Measurements from ENCODE around the gene CFC1B.
"Not testable (repeated sequence)": the region's sequence is repeated elsewhere in the genome, so short reads cannot be mapped to it uniquely, and the experiment has no call there.

The CFC1B gene

GRCh38 chr2:130520992-130521391, at the start of gene CFC1B:
Gene CFC1B, plus strand, starts transcription at chr2:130521222. Its CDS starts 263 bp downstream, at chr2:130521485.
- not testable (repeated sequence) for DNase-seq

- DNase-seq: not testable (repeated sequence)
These were observed 29.9 kb upstream of the CFC1B start for GRCh38 chr2:130491073-130491472.

DNA sequence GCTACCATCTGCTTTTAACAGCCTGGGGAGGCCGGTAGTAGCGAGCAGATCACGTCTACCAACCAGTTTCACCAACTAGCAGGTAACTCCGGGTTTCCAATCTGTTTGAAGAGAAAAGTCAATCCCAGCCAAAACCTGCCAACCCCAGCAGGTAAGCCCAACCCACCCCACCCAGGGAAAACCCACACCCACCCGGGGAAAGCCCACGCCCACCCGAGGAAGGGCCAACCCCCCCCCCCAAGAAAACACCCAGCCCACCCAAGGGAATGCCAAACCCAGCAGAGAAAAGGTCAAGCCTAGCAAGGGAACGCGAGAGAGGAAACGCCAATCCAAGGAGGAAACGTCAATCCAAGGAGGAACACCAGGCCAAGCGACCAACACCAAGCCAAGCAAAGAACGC, 11.8 kb upstream of the CFC1B start, which contains the start of gene POTEI:
POTEI (minus strand) TSS at position 101 of the 400 bp plus-strand sequence; CDS start at position 8, 93 bp downstream.
- DNase-seq: not testable (repeated sequence)

DNA sequence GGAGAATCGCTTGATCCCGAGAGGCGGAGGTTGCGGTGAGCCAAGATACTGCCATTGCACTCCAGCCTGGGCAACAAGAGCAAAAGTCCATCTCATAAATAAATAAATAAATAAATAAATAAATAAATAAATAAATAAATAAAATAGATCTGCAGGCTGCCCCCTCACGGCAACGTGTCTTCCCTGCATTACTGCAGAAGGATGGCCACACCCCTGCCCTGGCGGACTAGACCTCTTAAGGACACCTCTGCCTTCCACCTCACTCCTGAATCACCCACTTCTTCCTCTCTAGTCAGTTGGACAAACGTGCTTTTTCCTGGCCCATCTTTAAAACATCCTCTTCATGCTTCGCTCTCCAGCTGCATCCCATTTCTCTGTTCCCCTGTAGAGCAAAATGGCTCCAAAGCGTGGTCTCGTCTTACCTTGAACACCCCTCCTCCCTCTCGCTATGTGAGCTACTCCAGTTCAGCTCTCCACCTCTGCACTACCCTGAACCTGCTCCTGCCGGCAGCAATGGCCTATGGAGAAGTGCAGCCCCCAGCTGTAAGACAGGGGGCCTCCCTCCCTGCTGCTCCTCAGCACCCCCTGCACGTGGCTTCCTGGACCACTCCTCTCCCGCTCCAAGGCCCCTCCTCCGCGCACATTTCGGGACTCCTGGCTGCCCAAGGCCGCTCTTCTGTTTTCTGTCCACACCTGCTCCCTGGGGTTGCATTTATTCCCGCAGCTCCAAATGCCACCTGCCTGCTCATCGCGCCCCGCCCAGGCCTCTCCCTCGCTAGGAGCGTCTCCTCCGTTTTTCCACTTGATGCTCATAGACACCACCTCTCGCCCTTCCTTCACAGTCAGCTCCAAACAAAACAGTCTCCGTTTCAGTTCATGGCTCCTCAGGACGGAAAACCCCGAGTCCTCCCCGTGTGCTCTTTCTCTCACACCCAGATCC, 9.9 kb upstream of the CFC1B start:
- not testable (repeated sequence) for DNase-seq

- not testable (repeated sequence) for DNase-seq
These were observed 9.1 kb upstream of the CFC1B start for GRCh38 chr2:130511747-130512451.

DNA sequence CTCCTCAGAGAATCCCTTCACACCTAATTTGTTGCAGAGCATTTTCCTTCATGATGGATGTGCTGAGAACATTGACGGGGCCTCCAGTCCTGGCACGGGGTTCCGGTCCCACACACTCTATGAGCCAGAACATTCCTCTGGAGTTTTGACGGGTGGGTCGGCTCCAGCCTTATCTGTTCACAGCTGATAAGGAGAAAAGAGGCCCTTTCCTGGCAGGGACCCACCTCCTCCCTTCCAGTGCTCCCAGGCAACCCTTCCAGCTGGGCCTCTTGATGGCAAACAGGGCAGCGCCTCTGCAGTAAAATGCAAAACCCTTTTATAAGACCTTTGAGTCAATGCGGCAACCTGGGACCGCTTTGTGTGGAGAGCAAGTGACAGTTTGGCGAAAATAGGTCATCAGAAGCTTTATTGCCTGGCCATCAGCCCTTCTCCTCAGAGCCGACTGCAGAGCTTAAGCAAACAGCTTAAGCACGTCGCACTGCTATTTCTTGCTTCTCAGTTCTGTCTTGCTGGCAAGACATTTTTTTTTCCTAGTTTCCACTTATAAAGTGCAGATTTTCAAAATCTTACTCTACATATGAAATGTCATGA, 2.4 kb upstream of the CFC1B start:
- not testable (repeated sequence) for DNase-seq

DNA sequence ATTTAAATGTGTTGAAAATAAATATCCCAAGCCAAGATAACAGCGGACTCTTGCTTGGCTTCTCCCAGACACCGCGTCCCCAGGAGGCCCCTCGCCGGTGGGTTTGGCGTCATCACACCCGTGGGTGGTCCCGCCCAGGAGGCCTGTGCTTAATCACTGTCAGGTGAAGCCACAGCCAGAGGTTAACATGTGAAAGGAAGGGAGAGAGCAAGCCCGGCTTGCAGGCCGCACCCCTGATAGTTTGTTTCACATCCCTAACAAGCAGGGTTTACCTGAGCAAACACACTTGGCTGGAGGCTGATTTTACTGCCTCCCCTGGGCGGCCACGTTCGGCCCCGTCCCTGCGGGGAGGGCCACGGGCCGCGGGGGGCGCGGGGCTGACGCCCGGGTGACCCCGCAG, 1.4 kb downstream of the CFC1B start:
- DNase-seq: not testable (repeated sequence)

DNA sequence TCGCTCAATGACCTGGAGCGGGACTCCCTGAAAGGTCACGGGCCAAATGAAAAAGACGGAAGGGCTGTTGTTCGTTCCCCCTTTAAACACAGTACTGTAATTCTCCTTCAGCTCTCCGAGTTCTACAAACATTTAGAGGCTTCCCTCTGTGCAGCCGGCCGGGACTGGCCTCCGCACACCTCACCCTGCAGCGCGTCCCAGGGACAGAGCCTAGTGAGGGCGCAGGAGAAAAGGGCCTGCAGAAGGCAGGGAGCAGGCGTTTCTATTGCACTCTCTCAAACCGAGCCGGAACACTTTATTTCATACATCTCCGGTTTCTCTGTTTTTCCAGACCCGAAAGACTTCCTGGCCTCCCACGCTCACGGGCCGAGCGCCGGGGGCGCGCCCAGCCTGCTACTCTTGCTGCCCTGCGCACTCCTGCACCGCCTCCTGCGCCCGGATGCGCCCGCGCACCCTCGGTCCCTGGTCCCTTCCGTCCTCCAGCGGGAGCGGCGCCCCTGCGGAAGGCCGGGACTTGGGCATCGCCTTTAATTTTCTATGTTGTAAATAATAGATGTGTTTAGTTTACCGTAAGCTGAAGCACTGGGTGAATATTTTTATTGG, 6.4 kb downstream of the CFC1B start:
- DNase-seq: not testable (repeated sequence)

DNA sequence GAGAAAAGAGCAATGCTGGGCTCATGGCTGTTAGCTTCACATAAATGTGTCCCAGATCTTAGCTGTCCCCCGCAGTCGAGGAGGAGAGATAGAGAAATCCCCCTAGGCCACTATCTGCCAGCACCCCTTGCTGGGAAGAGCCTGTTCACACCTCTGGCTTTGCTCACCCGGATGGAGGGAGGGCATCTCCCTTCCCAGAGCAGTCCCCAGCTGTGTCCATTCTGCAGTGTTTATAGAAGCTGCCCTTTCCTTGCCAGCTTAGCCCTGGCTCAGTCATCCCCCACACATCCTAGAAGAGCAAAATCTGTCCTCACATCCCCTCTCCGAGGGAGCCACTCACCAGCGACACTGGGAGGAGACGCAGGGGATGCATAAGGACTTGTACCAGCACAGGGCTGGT, 8.5 kb downstream of the CFC1B start:
- not testable (repeated sequence) for DNase-seq

- not testable (repeated sequence) for DNase-seq
These were observed 9.2 kb downstream of the CFC1B start for GRCh38 chr2:130530212-130530611.

GRCh38 chr2:130531225-130531624, 10.2 kb downstream of the CFC1B start:
- DNase-seq: not testable (repeated sequence)

DNA sequence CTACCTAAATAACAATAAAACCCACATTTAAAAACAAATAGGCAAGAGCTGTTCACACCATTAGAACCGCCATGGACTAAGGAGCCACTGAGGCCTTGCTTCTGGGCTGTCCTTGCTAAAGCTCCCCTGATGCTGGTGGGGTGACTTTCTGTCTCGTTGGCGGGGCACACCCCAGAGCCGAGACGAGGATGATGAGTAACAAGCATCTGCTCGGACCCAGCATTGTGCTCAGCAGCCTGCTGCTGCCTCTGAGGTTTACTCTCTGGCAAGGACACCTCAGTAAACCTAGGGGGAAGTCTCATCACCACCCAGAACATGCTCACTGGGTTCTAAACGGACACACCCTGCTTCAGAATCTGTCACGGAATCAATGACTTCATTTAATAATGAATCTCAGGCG, 10.7 kb downstream of the CFC1B start:
- not testable (repeated sequence) for DNase-seq

- not testable (repeated sequence) for DNase-seq
These were observed 15.6 kb downstream of the CFC1B start for GRCh38 chr2:130536654-130537053.

GRCh38 chr2:130538271-130538670, 17.2 kb downstream of the CFC1B start:
- DNase-seq: not testable (repeated sequence)

GRCh38 chr2:130542789-130543188, 21.8 kb downstream of the CFC1B start:
- DNase-seq: not testable (repeated sequence)

DNA sequence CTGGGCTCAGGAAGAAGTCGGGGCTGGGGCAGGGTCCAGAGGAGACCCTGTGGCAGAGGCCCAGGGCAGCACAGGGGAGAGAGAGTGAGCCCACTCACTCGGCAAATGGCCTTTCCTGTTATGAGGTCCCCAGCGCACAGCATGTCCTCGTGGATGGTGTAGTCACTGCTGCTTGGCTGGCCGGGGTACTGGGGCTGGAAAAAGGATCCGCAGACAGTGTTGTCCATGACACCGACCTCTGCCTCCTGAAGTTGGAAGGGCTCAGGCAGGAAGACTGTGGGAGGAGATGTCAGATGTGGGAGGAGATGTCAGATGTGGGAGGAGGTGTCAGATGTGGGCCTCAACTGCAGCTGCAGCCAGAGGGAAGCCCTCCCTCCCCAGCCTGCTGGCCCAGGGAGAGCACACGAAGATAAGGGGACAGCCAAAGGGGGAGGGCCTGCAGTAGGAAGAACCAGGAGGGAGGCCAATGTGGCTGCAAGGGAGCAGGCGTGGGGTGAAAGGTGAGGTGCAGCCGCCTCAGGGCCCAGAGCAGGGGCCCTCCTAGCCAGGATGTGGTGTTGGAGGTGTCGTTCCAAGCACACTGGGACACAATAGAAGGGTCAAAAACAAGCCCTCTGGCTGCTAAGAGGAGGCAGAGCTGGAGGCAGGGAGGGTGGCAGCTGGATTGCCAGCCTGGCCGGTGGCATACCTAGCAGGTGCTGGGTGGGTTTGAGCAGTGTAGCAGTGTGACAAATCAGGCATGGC, 22.9 kb downstream of the CFC1B start:
- DNase-seq: not testable (repeated sequence)

DNA sequence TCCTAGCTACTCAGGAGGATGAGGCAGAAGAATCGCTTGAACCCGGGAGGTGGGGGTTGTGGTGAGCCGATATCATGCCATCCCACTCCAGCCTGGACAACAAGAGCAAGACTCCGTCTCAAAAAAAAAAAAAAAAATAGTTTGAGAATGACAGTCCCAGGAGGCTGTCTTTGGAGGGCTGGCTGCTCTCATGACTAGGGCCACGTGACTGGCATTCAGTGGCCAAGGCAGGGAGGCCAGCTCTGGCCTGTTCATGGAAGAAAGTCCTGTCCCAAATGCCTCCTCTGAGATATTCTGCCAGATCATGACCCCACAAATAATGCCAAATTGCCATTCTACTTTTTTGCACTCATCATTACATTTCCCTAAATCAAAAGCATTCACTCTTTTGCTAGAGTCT, 24.0 kb downstream of the CFC1B start:
- DNase-seq: not testable (repeated sequence)

DNA sequence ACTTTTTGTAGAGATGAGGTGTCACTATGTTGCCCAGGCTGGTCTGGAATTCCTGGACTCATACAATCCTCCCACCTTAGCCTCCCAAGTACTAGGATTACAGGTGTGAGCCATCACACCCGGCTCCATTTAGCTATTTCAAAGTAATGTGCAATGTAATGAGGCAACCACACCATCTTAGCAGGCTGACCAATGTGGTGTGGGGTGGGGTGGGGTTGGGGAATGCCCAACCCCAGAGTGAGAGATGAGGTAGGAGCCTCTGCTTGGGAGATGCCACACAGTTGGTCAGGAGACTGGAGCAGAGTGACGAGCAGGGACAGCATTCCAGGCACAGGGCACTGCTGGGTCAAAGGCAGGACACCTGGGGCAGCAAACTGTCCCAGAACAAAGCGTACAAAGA, 27.4 kb downstream of the CFC1B start:
- not testable (repeated sequence) for DNase-seq

DNA sequence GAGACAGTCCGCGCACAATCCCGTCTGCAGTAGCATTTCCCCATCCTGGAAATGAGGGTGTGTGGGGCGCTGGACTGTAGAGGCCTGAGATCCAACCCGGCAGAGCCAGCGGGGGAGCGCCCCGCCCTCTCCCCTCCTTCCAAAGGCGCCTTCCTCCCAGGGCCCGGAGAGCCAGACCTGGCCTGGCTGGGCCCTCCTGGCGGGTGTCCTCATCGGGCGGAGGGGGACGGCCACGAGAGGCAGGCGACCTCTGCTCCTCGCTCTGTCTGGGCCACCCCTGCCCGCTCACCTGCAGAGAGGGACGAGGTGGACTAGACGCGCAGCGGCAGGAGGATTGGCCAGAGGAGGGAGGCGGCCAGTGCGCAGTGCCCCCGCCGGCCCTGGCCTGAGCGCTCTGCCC, 28.5 kb downstream of the CFC1B start:
- not testable (repeated sequence) for DNase-seq

- DNase-seq: not testable (repeated sequence)
These were observed 33.2 kb downstream of the CFC1B start for GRCh38 chr2:130554178-130554577.

- not testable (repeated sequence) for DNase-seq
These were observed 35.4 kb downstream of the CFC1B start for GRCh38 chr2:130556441-130556840.
